Mesothelial cell of epicardium (in vitro differentiated cells): ENCODE measurements around the gene CLEC5A. TPM values are rescaled to one million over a fixed set of nuclear protein-coding genes. Genes with fewer than 3 reads are reported as not detected.
"Not testable (repeated sequence)": the region's sequence is repeated elsewhere in the genome, so short reads cannot be mapped to it uniquely, and the experiment has no call there.

ENCODE experiments used
- DNase-seq, 2 experiments: peaks; one replicate each; pipeline ENCODE4 v3.0.0; 2021; ENCODE audit warnings: low spot score in 2 of 2; ENCODE audit not compliant: unreplicated experiment in 2 of 2
- H3K27ac Mint-ChIP-seq: 2 replicates; pipeline ENCODE4 v1.8.0; 2021; ENCODE audit warnings: mixed read lengths
- H3K27me3 Mint-ChIP-seq: 2 replicates; pipeline ENCODE4 v1.8.0; 2021; ENCODE audit warnings: low read depth, mixed read lengths
- H3K36me3 Mint-ChIP-seq: 2 replicates; pipeline ENCODE4 v1.8.0; 2021; ENCODE audit warnings: mixed read lengths
- H3K4me1 Mint-ChIP-seq: 2 replicates; pipeline ENCODE4 v1.8.0; 2021; ENCODE audit warnings: mixed read lengths
- H3K4me3 Mint-ChIP-seq: 2 replicates; pipeline ENCODE4 v1.8.0; 2021; ENCODE audit warnings: mild to moderate bottlenecking, moderate library complexity, mixed read lengths
- H3K9me3 Mint-ChIP-seq: 2 replicates; pipeline ENCODE4 v1.8.0; 2021; ENCODE audit warnings: mixed read lengths
- CTCF ChIP-seq: fragments of 200-600 bp; sonication (generic); IDR thresholded peaks from one replicate; pipeline ENCODE4 v1.5.0; 2021; ENCODE audit warnings: antibody characterized with exemption; ENCODE audit not compliant: unreplicated experiment
- total RNA-seq: library from RNA; stranded (reverse); gene quantifications from 3 replicates; pipeline ENCODE4 v1.2.1, GENCODE V29; 2021

Gene CLEC5A
- total RNA-seq, 1 donor from 2014 or later = not detected

- H3K9me3 Mint-ChIP-seq = no peaks in the 10 kb centered on the region
- no peak for DNase-seq
- no peak for TF ChIP-seq CTCF
- no peak overlapping the region for H3K27ac Mint-ChIP-seq
- H3K4me1 Mint-ChIP-seq = no peaks in the 10 kb centered on the region
- H3K27me3 Mint-ChIP-seq = peaks cover 15% of the 10 kb centered on the region
- H3K4me3 Mint-ChIP-seq = no peak overlapping the region
- no peaks in the 10 kb centered on the region for H3K36me3 Mint-ChIP-seq
Observed at GRCh38 chr7:141906285-141906684, 40.5 kb downstream of the CLEC5A start.

GRCh38 chr7:141899366-141899765, 47.4 kb downstream of the CLEC5A start:
- not testable (repeated sequence) for H3K27ac Mint-ChIP-seq, H3K9me3 Mint-ChIP-seq, H3K27me3 Mint-ChIP-seq, H3K4me3 Mint-ChIP-seq, H3K4me1 Mint-ChIP-seq, DNase-seq, H3K36me3 Mint-ChIP-seq

- no peaks in the 10 kb centered on the region for H3K36me3 Mint-ChIP-seq
- no peaks in the 10 kb centered on the region for H3K27me3 Mint-ChIP-seq
- H3K9me3 Mint-ChIP-seq = no peaks in the 10 kb centered on the region
- H3K27ac Mint-ChIP-seq = no peak overlapping the region
- no peaks in the 10 kb centered on the region for H3K4me1 Mint-ChIP-seq
- no peak overlapping the region for H3K4me3 Mint-ChIP-seq
- DNase-seq = no peak
- no peak for TF ChIP-seq CTCF
Observed at GRCh38 chr7:141891336-141891735, 55.4 kb downstream of the CLEC5A start.

- DNase-seq = no peak
- no peaks in the 10 kb centered on the region for H3K9me3 Mint-ChIP-seq
- no peaks in the 10 kb centered on the region for H3K36me3 Mint-ChIP-seq
- no peak overlapping the region for H3K27ac Mint-ChIP-seq
- no peaks in the 10 kb centered on the region for H3K4me1 Mint-ChIP-seq
- TF ChIP-seq CTCF = no peak
- no peaks in the 10 kb centered on the region for H3K27me3 Mint-ChIP-seq
- H3K4me3 Mint-ChIP-seq = no peak overlapping the region
Observed at GRCh38 chr7:141889321-141889720, 57.5 kb downstream of the CLEC5A start.

- no peaks in the 10 kb centered on the region for H3K27me3 Mint-ChIP-seq
- DNase-seq = no peak
- no peak overlapping the region for H3K4me3 Mint-ChIP-seq
- H3K9me3 Mint-ChIP-seq = peaks cover 3% of the 10 kb centered on the region
- no peak overlapping the region for H3K27ac Mint-ChIP-seq
- no peaks in the 10 kb centered on the region for H3K4me1 Mint-ChIP-seq
- no peak for TF ChIP-seq CTCF
- H3K36me3 Mint-ChIP-seq = no peaks in the 10 kb centered on the region
Observed at GRCh38 chr7:141884539-141885225, 62.1 kb downstream of the CLEC5A start.

- Mint-ChIP-seq H3K4me3 (no peak overlapping the region), H3K27ac (no peak overlapping the region), H3K4me1 (no peaks in the 10 kb centered on the region), H3K27me3 (peaks cover 3% of the 10 kb centered on the region), H3K9me3 (peaks cover 7% of the 10 kb centered on the region), H3K36me3 (no peaks in the 10 kb centered on the region)
- no peak for TF ChIP-seq CTCF
- no peak for DNase-seq
Observed at GRCh38 chr7:141880960-141881359, 65.8 kb downstream of the CLEC5A start.
